Stimulated activated CD4-positive, alpha-beta T cell treated with anti-CD3 and anti-CD28 coated beads, Interleukin-12 subunit alpha, Interleukin-12 subunit beta, amount 100 ng/mL, for 24 hours (primary cell): ENCODE data around the gene MYO16.

ENCODE experiments used
- DNase-seq, 2 experiments: peaks; one replicate each; pipeline ENCODE4 v3.0.0-alpha.2; 2020; ENCODE audit warnings: low read depth in 2 of 2

MYO16 gene

DNA sequence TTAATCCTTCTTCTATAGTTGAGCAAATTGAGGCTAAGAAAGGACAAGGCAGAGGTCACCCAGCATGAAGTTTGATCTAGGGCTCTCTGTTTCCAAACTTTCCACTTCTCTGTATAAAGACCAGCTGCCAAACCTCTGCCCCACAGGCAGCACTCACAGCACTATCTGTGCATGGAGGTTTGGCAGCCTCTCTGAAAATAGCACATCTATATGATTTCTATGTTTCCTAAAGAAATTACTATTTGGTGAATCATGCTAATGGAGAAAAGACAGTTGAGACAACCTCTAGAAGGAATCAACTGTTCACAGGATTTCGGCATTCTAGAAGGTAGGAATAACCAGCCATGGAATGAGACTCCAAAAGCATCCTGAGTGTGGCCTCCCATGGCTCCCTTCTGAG lies 602.5 kb downstream of the MYO16 start:
- DNase-seq = no peak

DNA sequence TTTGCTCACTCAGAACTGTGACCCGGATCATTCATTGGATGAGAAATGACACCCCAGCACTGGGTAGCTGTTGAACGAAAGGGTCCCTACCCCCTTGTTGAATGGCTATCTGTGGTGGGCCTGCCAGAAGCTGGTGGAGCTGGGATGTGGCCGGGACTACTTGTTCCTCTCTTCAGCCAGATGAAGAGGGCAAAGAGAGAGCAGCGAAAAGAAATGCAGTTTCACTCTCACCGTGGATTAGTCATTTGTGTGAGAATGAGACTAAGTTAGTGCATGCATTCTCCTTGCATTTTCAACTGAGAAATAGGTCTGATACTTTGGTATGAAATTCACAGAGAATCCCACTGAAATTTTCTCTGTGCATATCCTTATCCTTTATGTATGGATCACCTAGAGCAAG lies 603.9 kb downstream of the MYO16 start:
- DNase-seq = no peak

DNA sequence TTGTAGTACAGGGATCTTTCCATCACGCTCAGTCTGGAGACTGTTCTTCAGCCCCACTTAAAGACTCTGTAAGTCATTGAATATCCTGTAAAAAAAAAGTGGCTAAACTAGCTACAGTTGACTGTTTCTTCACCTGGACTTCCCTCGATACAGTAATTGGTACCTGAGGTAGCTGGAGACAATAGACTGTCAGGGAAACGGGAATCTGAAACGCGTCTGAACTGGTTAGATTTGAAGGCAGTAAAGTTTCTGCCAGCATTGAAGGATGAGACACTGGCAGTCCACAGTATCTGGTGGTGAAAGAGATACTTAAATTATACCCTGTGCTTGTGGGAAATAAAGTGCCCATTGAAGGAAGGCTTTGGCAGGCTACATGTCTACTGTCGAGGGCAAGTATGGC lies 606.5 kb downstream of the MYO16 start:
- no peak for DNase-seq

DNA sequence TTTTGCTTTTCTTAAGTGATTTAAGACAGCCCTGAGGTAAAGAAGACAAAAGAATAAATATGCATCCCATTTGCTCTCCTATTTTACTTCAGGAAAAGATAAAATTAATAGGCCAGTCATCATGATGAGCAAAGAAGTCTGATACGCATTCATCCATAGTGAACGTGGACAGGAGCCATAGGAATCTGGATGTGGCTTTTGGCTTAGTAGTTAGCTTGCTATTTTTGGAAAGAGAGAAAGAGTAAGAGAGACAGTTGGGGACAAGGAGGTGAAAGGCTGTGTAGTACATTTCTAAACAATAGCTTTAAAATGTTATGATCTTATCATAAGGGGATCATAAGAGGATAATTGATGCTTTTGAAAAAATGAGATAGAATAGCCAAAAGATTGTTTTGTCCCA lies 611.7 kb downstream of the MYO16 start:
- DNase-seq = no peak

DNA sequence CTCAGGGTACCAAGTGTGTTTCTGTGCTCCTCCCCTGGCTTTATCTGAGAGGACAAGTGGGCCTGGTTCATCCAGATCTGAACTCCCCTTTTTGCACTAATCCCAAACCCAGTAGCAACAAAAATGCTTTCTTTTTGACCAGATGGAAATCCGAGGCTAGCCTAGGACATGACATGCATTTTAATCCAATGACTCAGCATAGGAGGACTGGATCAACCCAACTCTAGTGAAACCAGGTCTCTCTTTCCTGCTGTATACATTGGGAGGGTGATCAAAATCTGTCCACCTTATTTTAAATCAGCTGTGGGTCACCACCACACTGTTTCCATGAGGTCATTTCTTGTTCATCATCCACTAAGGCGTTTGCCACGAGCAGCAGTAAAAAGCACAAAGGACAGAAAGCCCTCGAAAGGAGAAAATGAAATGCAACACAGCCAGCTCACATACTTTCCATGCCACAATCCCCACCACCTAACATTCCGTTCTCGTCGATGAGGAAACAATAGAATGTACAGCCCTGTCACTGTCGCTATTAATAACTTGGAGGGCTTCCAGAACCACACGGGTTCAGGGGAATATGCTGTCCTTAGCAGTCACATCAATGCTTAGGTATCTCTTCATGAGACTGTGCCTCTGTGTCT lies 614.0 kb downstream of the MYO16 start:
- DNase-seq = no peak

DNA sequence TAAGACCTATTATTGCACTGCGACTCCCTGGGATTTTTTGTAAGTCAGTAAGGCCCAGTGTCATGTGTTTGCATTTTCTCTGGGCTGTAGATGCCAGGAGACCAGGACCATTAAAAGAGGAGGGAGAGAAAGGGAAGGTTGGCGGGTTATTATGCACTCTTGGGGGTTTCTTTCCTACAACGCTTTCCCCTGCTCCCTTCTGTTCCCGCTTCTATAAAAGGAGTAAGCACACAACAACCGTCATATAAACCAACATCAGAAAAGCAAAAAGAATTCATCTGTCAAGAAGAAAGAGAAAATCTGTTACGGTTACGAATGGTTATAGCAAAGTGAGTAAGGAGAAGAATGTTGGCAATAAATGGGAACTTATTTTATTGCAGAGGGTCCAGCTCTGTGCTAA lies 615.2 kb downstream of the MYO16 start:
- no peak for DNase-seq

DNA sequence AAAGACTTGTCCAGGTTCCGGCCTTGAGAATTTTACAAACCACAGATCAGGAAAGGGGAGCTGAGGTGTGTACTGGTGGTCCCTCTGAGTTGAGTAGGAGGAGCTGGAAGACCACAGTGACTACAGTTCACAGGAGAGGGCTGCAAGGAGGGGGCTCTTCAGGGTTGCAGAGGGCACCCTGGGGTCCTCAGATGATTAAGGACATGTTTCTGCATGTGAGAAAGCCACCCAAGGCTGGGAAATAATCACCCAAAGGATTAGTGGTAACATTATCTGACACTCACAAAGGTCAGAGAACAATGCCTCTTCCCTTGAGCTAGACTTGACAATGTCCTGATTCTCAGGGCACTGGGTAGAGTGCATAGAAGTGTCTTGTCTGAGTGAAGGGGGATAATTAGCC lies 616.6 kb downstream of the MYO16 start:
- DNase-seq = no peak

DNA sequence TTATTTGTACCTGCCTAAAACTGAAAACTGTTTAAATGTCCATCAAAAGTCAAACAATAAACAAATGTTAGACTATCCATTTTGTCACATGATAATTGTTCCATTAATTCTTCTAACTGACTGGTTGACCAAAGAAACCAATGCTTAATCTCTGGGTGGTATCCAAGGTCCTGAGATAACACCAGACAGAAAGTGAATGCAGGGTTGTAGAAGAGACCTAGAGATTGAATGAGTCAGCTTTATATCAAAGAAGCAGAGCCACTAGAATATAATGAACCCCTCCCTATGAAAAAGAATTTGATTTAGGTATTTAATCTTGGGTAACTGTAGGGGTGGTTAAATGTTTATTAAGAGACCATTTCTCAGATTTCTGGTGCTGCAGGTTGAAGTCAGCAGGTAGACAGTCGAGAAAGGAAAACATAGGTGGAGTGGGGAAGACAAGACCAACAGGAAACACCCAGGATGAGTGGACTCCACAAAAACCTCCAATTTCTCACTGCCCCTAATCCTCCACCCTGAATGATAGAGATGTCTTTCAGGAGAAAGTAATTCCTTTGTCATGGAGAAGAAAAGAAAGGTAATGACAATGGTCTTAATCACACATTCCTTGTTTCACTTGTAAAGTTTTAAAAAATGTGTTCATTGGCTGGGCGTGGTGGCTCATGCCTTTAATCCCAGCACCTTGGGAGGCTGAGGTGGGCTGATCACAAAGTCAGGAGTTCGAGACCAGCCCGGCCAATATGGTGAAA lies 620.5 kb downstream of the MYO16 start:
- no peak for DNase-seq

DNA sequence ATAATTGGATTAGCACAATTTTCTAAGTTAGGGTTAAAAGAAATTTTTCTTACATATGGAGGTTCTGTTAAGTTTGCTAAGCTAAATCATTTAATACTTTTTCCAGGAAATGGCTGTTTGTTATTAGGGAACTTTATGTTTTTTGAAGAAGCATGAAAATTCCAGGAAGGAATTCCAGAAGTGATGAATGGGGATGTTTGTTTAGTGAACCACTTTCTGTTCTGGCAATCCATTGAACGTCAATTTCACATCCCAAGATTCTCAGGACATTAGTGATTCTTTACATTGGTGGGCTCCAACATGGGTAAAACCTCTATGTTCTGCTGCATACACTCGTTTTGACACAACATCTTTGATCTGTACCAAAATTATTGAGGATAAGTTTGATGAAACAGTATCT lies 622.5 kb downstream of the MYO16 start:
- DNase-seq = no peak

DNA sequence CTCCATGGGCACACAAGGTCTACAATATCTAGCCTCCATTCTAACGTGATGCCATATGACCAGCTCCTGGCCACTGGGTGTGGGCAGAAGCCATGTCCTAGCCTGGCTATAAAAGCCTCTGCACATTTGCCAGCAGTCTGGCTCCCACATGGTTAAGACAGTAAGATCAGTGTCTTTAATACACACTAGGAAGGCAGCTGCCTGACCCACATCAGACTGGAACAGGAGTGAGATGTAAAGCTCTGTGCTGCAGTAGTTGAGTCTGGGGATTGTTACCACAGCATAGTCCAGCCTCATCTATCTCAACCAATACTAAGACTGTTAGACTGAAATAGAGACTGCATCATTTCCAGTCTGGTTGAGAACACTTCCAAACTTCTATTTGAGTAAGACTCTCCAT lies 623.9 kb downstream of the MYO16 start:
- DNase-seq = no peak

DNA sequence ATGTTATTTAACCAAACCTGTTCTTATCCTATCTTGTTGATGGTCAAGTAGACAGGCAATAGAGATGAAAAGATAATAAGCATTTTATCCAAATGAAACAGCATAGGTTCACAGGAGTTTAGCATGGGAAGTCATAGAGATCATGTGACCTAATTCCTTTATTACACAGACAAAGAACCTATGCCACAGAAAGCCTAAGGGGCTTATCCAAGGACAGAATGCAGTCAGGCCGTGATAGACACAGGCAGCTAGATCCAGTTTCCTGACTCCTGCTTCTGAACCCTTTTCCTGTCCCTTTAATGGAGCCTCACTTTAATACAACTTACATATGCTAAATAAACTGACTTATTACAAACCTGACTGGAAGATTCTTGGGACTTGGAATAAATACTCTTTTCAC lies 624.9 kb downstream of the MYO16 start:
- DNase-seq = no peak

DNA sequence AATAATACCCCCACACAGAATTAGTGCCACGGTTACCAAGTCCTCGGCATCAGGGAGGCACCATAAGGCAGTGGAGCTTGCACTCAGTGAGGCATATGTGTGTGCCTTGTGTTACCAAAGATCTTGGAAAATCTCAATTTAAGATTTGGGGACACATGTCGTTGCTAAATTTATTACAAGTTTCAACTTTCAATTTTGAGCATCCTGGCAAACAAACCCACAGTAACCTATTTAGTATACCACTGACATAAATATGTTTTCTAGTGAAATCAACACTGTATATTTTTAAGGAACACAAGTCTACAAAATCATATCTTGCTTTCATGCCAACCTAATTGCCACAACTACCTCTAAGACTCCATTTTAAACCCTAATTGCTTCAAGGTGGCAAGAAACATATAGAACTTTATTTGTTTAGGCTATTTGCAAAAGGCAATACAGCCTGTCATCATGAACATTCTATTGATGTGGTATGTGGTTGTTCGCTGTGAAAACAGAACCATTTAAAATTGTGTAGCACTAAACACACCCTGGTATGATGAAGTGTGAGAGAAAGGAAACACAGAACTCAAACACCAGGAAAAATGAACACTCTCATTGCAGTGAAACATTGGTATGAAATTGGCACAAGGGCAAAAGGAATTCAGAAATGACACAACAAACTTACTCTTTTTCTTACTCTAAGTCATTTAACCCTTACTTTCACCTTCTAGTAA lies 625.9 kb downstream of the MYO16 start:
- no peak for DNase-seq

DNA sequence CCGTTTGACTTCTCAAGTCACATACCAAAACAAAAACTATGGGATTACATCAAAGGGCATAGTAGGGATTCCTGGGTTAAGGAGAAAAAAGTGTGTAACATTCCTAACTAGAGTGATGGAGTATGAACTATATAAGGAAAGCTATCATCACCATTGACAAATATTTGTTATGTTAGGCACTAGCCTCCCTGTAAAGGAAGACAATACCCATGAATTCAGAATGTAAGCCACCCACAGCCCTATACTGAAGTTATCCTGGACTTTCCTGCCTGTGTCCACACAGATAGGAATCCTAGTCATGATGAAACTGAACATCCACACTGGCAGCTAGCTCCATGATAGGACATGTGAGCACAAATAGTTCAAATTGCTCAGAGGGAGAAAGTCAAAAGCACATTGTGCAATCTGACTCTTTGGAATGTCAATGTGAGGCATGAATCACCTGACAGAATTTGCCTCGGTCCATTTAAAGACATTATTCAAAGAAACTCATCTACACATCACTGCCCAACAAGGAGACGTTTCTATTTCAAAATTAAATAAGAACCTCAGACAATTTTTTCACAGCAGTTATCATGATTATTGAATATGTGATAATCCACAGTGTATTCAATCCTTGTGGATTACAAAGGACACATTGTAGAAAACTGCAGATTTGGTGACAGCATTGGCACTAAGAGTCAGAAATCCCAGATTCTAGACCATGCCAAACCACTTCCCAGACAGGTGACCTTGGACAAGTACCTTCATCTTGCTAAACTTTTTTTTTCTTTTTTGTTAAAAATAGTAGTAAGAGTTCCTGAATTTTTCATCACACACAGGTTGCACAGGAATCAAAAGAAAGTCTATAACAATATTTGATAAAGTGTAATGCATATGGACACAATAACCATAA lies 627.7 kb downstream of the MYO16 start:
- DNase-seq = no peak
